ENCODE data around the gene HNRNPU. TPM values are rescaled to one million over a fixed set of nuclear protein-coding genes. Genes with fewer than 3 reads are reported as not detected.

The HNRNPU gene
- total RNA-seq, 2 donors from 2014 or later: 517 to 556 TPM

GRCh38 chr1:244821134-244821533 lies 43.2 kb downstream of the HNRNPU start:
- no peak overlapping the region for H3K4me3 ChIP-seq (ENCODE audit: low read length)
- Mint-ChIP-seq H3K27ac (peak overlapping the region; percentile 70), H3K4me3 (no peak overlapping the region), H3K27me3 (ENCODE audit: insufficient read depth) (peaks cover 9% of the 10 kb centered on the region), H3K9me3 (no peaks in the 10 kb centered on the region), H3K36me3 (ENCODE audit: low read depth) (no peaks in the 10 kb centered on the region), H3K4me1 (peaks cover 11% of the 10 kb centered on the region)
- no peaks in the 10 kb centered on the region for H3K27me3 ChIP-seq (ENCODE audit: control insufficient read depth, insufficient read depth, low read length, poor library complexity, severe bottlenecking)
- H3K9me3 ChIP-seq (ENCODE audit: control insufficient read depth, low read length): no peaks in the 10 kb centered on the region
- no peaks in the 10 kb centered on the region for H3K4me1 ChIP-seq (ENCODE audit: control insufficient read depth, insufficient read depth, low read length)
- no peak for TF ChIP-seq CTCF (conservative IDR thresholded peaks at IDR 0.05)
- H3K27ac ChIP-seq (ENCODE audit: low read depth, low read length): no peak overlapping the region
- no peak for DNase-seq
- H3K36me3 ChIP-seq (ENCODE audit: control insufficient read depth, insufficient read depth, low read length): no peaks in the 10 kb centered on the region
- no peak overlapping the region for H3K9ac ChIP-seq (ENCODE audit: extremely low read depth, low read length, poor library complexity, severe bottlenecking)
- 72% methylated on average over 3 of the region's 3 CpGs; no CpG with 5 or more reads in 1 of the 2 experiments for WGBS, 2 experiments (ENCODE audit: insufficient coverage in 1 of 2, insufficient read length in 1 of 2)

- no peak overlapping the region for H3K27ac ChIP-seq (ENCODE audit: low read depth, low read length)
- H3K9ac ChIP-seq (ENCODE audit: extremely low read depth, low read length, poor library complexity, severe bottlenecking): no peak overlapping the region
- H3K36me3 Mint-ChIP-seq (ENCODE audit: low read depth): no peaks in the 10 kb centered on the region
- H3K27me3 ChIP-seq (ENCODE audit: control insufficient read depth, insufficient read depth, low read length, poor library complexity, severe bottlenecking): no peaks in the 10 kb centered on the region
- H3K4me3 ChIP-seq (ENCODE audit: low read length): no peak overlapping the region
- TF ChIP-seq CTCF (conservative IDR thresholded peaks at IDR 0.05): no peak
- 92 to 100% methylated on average over 1 to 2 of the region's 2 CpGs for WGBS, 2 experiments (ENCODE audit: insufficient coverage in 1 of 2, insufficient read length in 1 of 2)
- H3K27ac Mint-ChIP-seq: peak overlapping the region; percentile 21
- DNase-seq: no peak
- H3K9me3 ChIP-seq (ENCODE audit: control insufficient read depth, low read length): no peaks in the 10 kb centered on the region
- H3K4me3 Mint-ChIP-seq: no peak overlapping the region
- no peaks in the 10 kb centered on the region for H3K36me3 ChIP-seq (ENCODE audit: control insufficient read depth, insufficient read depth, low read length)
- H3K9me3 Mint-ChIP-seq: no peaks in the 10 kb centered on the region
- peaks cover 17% of the 10 kb centered on the region for H3K4me1 Mint-ChIP-seq
- H3K27me3 Mint-ChIP-seq (ENCODE audit: insufficient read depth): peaks cover 17% of the 10 kb centered on the region
- H3K4me1 ChIP-seq (ENCODE audit: control insufficient read depth, insufficient read depth, low read length): no peaks in the 10 kb centered on the region
Measured at GRCh38 chr1:244820131-244820530, 44.2 kb downstream of the HNRNPU start.

GRCh38 chr1:244817415-244817894 lies 46.9 kb downstream of the HNRNPU start:
- no peaks in the 10 kb centered on the region for H3K27me3 ChIP-seq (ENCODE audit: control insufficient read depth, insufficient read depth, low read length, poor library complexity, severe bottlenecking)
- WGBS, 2 experiments (ENCODE audit: insufficient coverage in 1 of 2, insufficient read length in 1 of 2): 91 to 95% methylated on average over 7 to 12 of the region's 12 CpGs

More at GRCh38 chr1:244817415-244817894, 46.9 kb downstream of the HNRNPU start:
- peaks cover 17% of the 10 kb centered on the region for H3K27me3 Mint-ChIP-seq (ENCODE audit: insufficient read depth)
- no peaks in the 10 kb centered on the region for H3K9me3 Mint-ChIP-seq
- Histone ChIP-seq H3K9ac (ENCODE audit: extremely low read depth, low read length, poor library complexity, severe bottlenecking) (no peak overlapping the region), H3K9me3 (ENCODE audit: control insufficient read depth, low read length) (no peaks in the 10 kb centered on the region), H3K27ac (ENCODE audit: low read depth, low read length) (no peak overlapping the region), H3K4me1 (ENCODE audit: control insufficient read depth, insufficient read depth, low read length) (no peaks in the 10 kb centered on the region), H3K36me3 (ENCODE audit: control insufficient read depth, insufficient read depth, low read length) (no peaks in the 10 kb centered on the region), H3K4me3 (ENCODE audit: low read length) (no peak overlapping the region)
- DNase-seq: no peak
- peaks cover 25% of the 10 kb centered on the region for H3K4me1 Mint-ChIP-seq
- H3K4me3 Mint-ChIP-seq: peak overlapping the region; percentile 43
- no peak overlapping the region for H3K27ac Mint-ChIP-seq
- no peak for TF ChIP-seq CTCF (conservative IDR thresholded peaks at IDR 0.05)
- H3K36me3 Mint-ChIP-seq (ENCODE audit: low read depth): no peaks in the 10 kb centered on the region

Data from endodermal cell (in vitro differentiated cells).